CD4-positive, alpha-beta T cell treated with Interleukin-12 subunit alpha and Interleukin-12 subunit beta, for 1 hour (primary cell): Measurements from ENCODE around the gene NDUFA8.

Experiments
- DNase-seq: peaks from one replicate; pipeline ENCODE4 v3.0.0-alpha.2; 2020

The NDUFA8 gene

DNA sequence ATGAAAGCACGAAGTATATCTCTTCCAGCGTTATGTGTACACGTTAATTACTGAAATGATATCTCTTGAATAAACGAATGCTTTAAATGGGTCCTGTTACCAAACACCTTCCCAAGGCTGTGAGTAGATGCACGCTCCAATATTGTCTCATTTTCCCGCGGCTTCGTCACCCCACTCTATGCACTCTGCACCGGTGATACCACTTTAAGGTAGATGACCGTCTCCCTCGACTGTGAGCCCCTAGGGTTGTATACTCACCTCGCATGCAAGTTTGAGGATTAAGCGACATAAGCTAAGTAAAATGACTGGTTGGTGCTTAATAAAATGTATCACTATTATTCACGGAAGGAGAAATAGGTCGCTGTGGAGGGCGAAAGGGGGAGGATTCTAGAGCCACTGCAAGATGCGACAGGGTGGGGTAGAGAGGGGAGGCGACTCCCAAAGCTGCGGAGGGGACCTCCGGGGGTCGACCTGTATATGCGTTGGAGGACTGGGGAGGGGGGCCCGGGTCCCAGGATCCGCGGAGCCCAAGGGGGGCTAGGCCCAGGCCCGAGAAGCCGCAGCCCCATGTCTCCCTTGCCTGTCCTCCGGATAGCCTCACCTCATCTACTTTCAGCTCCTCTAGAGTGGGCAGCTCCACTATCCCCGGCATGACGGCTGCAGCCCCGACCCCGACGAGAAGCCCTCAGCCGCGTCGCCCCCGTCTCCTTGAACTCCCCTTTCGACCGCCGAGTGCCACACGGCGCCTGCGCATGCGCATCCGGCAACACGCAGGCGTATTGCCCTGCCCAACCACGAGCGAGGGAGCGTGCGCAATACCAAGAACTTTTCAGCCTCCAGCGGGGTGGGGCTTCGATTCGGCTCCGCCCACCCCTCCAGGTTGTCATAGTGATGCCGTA, at the start of gene NDUFA8, which contains the start of gene MORN5:
NDUFA8 (minus strand) TSS at position 754 of the 899 bp plus-strand sequence; CDS start at position 652, 102 bp downstream.
MORN5 (plus strand) TSS at position 883 of the 899 bp plus-strand sequence. CDS start 65 bp downstream, outside the sequence.
- peak; percentile 96 for DNase-seq

DNA sequence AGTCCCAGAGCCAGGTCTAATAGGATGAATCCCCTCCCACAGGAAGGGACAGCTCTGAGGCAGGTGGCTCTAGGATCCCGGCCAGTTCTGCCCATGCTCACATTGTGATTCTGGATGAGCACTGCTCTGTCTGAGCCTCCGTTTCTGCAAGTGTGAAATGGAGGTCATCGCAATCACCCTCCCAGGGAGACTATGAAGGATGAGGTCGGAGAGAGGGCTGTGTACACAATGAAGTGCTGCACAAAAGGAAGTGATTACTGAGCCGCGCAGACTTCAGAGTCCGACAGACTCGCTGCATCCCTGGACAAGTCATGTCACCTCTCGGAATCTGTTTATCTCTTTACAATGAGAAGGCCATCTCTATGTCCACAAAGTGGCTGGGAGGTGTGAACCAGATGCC, 47.5 kb upstream of the NDUFA8 start:
- no peak for DNase-seq

DNA sequence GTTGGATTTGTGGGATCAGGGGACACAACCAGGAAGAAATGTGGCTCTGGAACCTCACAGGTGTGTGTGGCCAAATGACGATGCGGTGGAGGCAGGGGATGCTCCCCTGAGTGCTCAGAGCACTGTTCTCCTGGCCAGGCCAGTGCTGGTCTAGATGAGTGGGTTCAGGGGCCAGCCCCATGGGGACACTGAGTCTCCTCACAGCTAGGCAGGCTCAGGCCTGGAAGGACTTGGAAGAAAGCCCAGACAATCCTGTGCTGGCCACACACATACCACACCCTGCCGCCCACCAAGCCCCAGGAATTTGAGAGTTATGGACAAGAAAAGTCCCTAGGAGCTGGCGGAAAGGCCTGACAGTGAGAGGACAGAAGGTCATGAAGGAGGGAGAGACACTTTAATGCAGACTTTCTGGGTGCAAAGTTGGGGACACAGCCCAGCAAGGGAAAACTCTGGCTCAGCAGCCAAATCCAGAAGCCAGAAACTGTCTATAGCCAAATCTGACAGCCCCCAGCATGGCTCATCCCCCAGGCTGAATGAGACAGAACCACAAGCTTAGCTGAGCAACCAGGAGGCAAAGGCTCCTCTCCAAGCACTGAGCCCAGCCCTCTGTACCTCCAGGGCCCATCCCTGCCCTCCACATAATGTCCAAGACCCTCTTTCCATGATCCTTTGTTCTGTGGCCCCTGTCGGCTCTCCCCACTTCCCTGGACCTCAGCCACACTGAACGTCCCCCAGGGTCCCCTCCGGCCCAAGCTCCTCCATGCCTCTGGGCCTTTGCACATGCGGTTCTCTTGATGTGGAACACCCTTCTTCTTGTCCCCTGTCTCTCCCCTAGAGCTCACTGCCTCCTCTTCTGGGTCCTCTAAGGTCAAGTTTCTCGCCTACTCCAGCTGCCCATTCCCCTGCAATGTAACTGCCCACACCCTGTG, 46.8 kb upstream of the NDUFA8 start:
- DNase-seq: no peak

DNA sequence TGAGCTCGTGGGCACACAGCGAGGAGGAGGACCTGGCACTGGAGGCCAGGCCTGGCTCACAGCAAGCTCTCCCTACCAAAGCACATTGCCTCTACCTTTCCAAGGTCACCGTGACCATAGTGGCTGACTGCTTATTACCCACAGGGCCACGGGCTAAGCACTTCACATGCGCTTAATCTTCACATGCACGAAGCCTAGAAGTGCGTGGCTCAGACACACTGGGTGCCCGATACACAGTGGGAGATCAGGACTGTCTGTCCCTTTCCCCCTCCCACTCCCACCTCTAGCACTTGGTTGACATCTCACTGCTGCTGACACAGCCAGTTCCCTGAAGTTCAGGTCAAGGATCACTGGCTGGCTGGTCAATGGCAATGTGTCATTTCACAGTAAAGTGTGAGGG, 45.6 kb upstream of the NDUFA8 start:
- no peak for DNase-seq

DNA sequence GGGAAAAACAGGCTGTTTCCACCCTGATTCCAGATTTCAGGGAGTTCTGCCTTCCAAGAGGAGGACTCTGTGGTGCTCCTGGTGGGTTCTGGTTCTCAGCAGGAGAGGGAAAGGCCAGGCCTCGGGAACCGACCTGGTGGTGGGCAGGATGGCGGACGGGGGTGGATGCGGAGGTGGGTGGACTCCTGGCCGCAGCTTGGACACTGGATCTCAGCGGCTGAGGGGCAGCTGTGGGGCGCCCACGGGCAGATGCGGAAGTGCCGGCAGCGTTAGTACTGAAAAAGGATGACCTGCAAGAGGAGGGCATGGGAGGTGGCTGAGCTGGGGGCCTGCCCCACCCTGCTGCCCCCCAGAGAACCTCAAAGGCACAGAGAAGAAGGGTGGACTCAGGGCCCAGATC, 44.9 kb upstream of the NDUFA8 start:
- DNase-seq: no peak

DNA sequence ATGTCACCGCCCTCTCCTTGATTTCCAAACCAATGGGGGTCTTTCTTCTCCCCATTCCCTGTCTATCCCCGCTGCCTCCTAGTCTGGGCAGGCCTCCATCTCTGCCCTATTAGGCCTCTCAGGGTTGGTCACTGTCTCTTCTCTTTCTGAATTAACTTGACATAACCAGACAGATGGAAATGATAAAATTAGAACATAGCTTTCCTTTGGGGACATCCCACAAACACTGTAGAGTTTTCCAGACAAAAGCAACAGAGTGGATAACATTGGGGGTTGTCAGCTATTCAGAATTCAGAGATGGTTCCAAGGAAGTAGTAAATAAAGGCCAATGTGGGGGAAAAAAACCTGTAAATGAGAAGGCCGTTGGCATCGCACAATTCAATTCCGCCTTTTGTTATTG, 44.5 kb upstream of the NDUFA8 start:
- DNase-seq: no peak

DNA sequence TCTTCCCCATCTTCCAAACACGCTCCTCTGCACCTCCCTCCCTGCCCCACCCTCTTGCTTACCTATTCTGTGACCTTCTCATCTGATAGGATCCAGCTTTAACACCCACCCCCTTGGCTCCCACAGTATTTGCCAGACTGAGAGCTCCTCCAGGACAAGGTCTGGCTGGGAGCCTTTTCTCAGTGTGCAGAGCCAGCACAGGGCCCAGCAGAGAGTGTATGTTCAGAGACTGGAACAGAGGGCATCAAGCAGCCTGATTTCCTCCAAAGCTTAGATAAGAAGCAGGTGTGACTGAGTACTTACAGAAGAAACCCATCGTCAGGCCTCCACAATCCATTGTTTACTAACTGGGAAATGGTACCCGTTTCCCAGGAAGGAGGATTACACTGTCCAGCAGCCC, 42.5 kb upstream of the NDUFA8 start:
- DNase-seq: no peak

DNA sequence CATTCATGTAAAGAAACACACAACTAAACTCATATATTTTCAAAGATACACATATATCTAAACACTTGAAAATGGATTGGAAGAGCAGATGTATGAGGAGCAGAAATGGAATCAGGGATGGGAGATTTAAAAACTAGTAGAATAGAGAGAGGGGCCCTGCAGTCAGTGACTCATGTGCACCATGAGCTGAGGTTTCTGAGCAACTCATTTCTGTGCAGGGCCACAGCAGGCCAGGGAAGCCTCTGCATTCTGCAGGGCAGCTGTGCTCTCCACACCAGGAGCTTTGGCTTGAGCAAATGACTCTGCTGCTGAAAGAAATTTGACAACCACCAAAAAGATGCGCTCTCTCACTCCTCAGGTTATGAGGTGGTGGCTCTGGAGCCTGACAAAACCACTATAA, 42.1 kb upstream of the NDUFA8 start:
- no peak for DNase-seq

DNA sequence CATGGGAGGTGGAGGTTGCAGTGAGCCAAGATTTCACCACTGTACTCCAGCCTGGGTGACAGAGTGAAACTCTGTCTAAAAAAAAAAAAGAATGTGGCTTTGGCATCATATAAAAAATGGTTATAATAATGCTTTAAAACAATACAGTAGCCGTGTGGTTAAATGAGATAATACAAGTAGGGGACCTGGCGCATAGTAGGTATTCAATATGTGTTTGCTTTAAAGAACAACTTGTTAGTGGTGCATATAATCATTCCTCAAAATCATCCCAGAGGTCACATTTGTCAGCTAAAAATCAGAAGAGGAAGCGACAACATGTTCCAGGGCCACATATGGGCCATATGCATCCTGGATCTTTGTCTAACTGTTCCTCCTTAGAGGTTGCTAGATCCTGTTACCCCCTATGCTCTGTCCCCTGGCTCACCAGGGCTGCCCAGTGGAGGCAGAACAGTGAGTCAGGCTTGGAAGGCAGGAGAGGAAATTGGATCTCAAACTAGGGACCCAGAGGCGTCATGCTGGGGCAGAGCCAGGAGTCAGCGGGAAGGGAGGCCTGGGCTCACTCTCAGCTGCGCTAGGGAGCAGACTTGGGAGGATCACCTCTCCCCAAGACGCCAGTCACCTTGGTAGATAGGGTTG, 41.5 kb upstream of the NDUFA8 start:
- DNase-seq: no peak

DNA sequence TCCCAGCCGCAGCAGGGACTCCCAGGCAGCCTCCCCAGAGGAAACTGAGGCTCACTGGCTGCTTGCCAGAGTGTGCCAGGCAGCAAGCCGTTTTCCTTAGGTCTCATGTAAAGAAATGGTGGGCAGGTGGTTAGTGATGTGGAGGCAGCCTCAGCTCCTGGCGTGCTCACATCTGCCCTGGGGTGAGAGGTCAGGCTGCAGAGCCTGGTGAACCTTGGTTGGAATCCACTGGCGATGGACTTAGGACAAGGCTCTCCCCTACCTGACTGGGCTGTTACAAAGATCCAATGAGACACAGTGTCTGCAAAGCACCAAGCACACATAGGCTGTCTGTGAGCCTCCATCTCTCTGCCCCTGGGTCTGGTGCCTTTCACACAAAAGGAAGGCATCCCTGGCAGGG, 38.3 kb upstream of the NDUFA8 start:
- no peak for DNase-seq

DNA sequence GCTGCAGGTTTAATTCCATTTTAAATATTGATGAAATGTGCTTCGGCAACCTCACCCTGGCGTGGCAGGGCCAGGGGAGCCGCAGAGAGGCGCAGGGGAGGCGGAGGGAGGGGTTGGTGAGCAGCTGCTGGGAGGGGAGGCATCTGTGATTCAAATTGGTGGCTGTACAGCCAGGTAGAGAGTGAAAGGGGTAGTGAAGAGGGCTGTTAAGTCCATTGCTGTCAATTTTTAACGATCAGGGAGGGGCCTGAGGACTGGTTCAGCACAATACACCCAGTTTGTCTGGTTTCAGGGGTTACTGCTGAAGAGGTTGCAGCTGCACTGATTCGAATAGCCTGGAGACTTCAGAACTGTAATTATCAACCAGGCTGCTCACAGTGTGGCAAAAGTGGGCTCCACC, 37.8 kb upstream of the NDUFA8 start:
- DNase-seq: no peak

DNA sequence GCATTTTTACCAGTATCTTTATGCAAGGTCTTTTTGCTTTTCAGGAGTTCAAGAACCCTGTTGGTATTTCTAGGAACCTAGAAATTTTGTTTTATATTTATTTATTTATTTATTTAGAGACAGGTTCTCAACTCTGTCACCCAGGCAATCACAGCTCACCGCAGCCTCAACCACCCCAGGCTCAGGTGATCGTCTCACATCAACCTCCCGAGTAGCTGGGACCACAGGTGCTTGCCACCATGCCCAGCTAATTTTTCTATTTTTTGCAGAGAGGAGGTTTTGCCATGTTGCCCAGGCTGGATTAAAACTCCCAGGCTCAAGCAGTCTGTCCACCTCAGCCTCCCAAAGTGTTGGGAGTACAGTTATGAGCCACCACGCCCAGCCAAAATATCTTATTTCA, 36.3 kb upstream of the NDUFA8 start:
- no peak for DNase-seq

DNA sequence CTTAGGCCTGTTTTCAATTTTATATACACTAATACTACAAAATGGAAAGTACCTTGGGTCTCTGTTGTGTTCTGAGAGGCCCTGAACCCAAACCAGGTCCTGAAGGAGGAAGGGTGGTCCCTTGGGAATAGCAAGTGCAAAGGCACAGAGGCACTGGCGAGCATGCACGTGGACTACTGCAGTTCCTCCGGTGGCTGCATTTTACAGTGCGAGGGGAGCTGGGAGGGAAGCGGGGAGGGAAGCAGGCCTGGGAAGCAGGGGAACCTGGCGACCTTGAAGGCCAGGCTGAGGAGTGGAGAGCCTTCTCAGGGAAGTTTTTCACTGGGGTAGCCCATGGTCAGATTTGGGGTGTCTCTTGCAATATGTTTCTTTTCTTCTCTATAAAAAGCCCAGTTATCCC, 34.1 kb upstream of the NDUFA8 start:
- no peak for DNase-seq

DNA sequence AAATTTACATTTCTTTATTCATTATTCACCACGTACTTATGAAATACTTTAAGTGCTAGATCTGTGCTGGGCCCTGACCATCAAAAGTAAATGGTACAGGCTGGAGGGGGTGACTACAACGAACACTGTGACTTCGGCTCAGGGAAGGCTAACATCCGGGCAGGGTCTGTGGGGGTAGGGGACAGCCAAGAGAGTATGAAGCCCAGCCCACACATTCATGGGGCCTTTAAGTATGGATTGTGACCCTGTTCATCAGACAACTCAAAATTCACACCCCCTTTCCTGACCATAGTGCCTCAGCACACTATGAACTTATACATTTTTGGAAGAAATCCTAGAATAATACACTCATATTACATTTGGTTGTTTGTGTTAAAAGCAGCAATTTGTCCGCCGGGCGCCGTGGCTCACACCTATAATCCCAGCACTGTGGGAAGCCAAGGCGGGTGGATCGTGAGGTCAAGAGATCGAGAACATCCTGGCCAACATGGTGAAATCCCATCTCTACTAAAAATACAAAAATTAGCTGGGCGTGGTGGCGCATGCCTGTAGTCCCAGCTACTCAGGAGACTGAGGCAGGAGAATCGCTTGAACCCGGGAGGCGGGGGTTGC, 33.4 kb upstream of the NDUFA8 start:
- no peak for DNase-seq

DNA sequence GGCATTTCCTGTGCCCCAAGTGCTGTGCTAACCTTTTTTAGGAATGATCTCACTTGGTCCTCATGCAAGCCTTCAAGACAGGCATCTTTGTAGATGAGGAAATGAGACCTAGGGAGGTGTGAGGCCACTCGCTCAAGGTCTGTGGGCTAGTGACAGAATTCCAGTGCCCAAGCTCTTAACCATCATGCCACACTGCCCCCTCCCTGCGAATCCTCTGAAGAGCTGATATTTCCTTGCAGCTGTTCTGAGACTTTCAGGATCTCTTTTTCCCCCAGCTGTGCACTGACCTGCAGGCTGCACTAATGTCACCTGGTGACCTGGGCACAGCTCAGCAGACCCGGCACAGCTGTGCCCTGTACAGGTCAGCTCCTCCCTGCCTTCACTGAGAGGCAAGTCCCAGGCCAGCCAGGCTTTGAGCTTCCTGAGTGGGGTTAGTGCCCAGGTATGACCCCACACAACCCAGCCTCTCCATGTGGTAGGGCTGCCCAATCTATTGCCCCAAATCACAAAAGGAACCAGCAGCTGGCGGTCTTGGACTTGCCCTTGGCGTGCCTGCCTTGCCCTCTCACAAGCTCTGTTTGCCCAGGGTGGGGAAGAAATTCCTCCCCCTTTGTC, 32.8 kb upstream of the NDUFA8 start:
- no peak for DNase-seq

DNA sequence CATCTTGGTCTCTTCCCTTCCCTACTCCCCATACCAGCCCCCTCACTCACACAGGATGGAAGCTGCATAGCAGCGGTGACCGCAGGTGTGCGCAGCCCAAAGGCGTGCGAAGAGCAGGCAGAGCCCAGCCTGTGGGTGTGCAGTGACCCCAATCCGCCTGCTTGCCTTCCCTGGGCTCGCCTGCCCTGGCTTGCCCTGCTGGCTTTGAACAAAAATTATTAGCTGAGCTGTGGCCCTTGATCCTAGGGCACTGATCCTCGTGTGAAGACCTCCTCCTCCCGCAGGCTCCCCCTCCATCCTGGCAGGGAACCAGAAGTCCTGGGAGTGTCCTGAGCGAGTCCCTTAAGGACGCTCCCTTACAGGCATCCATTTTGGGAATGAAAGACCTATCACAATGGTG, 32.0 kb upstream of the NDUFA8 start:
- no peak for DNase-seq

DNA sequence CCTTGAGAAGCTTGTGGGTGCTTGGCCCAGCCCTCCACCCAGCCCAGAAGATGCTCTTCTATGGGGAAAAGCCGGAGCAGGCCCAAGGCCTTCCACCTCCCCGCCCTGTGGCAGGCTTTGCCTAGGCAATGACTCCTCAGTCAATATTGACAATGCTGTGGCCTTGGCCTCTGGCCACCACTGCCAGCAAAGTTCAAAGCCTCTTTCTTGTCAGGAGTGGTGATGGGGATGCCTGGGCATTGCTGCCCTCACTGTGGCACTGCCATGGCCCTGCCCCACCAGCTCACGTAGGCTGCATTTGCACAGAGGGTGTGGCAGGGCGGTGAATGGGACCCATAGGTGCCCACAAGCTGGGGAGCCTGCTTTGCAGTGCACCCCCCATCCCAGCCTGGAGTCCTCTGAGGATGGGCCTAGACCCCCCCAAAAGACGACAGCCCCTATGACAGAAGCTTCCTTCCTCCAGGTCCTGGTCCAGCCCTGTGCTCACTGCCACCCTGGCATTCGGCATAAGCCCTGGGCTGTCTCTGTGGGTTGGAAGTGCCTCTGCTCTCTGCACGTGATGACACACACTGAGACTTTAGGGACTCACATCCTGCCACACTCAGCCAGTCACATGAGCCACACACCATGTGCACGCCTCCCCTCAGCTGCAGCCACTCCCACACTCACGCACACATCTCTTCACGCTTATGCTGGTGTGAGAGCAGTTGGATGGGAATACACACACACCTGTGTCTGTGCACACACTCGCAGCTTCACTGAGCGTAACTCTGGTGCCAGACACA, 31.2 kb upstream of the NDUFA8 start:
- no peak for DNase-seq

DNA sequence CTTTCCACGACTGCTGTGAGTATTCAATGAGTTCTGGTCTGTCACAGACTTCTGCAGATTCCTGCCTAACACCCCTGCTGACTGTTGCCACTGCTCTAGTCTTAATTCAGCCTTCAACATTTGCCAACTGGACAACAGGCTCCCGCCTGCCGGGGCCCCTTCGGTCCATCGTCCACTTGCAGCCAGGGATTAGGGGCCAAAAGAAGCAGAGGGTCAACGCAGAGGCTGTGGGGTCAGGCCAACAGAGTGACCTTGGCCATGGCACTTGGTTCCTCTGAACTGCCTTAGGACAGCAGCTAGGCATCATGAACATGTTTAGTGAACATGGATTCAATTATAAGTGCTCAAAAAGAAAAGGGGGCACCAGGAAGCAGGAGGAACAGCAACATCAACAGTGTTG, 28.8 kb upstream of the NDUFA8 start:
- no peak for DNase-seq

DNA sequence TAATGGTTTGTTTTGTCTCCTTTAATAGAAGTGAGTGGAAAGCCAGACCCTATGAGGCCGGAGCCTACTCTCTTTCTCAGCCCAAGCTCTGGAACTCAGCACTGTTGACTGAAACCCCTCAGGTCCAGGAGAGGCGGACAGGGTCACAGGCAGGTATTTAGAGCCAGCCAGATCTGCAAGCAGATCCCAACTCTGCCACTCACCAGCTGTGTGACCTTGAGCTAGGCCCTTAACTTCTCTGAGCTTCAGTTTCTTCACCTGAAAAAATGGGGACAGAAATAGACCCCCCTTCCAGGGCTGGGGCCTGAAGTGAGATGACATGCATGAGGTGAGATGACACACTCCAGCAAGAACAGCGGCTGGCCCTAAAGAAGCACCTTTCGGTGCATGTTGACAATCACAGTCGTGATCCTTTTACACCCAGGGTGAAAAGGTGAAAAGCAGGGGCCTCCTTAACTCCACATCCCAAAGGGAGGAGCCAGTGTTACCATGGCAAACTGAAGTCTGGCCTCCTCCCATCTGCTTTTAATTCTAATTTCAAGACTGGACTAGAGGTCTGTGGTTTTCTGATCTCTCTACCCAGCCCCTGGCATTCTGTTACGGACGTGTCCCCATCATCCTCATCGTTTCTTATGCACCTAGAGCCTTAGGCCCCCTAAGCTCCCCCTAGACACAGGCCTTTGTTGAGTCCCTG, 27.3 kb upstream of the NDUFA8 start:
- no peak for DNase-seq

DNA sequence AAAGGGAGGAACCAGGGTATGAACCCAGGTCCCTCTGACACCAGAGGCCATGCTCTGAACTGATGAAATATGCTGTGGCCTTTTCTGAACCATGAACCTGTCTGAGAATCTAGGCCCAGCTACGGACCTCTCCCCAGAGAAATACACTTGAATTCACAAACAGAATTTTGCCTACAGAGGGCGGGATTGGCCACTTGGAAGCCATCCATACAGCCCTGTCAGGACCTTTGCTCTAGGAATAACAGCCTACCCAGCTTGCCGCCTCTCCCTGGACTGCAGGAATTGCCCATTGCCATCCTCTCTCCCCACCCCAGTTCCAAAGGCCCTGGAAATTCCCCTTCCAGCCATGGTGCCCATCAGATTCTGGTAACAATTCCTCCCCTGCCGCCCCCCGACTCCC, 26.7 kb upstream of the NDUFA8 start:
- no peak for DNase-seq

DNA sequence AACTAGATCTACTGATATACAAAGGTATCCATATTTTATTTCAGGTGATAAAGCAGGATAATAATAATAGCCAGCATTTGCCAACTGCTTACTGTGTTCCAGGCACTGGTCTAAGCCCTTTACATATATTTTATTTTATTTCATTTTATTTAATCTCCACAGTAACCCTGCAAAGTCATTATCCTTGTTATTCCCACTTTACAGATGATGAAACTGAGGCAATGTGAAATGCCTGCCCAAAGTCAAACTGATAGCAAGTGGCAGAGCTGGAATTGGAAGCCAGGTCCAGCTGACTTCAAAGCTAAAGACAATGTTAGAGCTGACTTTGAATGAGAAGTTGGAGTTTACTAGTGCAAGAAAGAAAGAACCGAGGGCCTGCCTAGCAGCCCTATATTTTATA, 25.0 kb upstream of the NDUFA8 start:
- no peak for DNase-seq
